ENCODE data around the gene KCNQ1. TPM values are rescaled to one million over a fixed set of nuclear protein-coding genes. Genes with fewer than 3 reads are reported as not detected.

The KCNQ1 gene
- total and polyA plus RNA-seq, 2 experiments from 2014 or later: 0.45 to 0.87 TPM

- H3K27me3 Mint-ChIP-seq (ENCODE audit: insufficient read depth, low read depth, poor library complexity): peaks cover 43% of the 10 kb centered on the region
- Histone ChIP-seq H3K4me3 (no peak overlapping the region), H3K9me2 (ENCODE audit: insufficient read depth) (no peaks in the 10 kb centered on the region), H3F3A (replicated peaks; ENCODE audit: low read depth) (peaks cover 29% of the 10 kb centered on the region; the same call in 1 of the 2 replicates), H4K20me1 (replicated peaks; ENCODE audit: insufficient read depth) (no peaks in the 10 kb centered on the region), H3K27me3 (ENCODE audit: insufficient read depth) (peaks cover 41% of the 10 kb centered on the region), H3K4me1 (ENCODE audit: insufficient read depth) (peaks cover 28% of the 10 kb centered on the region), H3K79me2 (replicated peaks; ENCODE audit: insufficient read depth) (no peaks in the 10 kb centered on the region), H3K4me2 (no peak overlapping the region), H2AFZ (no peak overlapping the region), H3K27ac (ENCODE audit: low read depth) (no peak overlapping the region), H3K36me3 (ENCODE audit: insufficient read depth) (no peaks in the 10 kb centered on the region)
- no peak overlapping the region for H3K4me3 Mint-ChIP-seq
- peaks cover 10% of the 10 kb centered on the region; the same call in 1 of the 3 replicates for H3K9me3 Mint-ChIP-seq
- no peak for TF ChIP-seq NANOG (IDR thresholded peaks at IDR 0.05; ENCODE audit: borderline replicate concordance)
- TF ChIP-seq ZNF331 (CRISPR knock-in tag; IDR thresholded peaks at IDR 0.05; ENCODE audit: low read depth): no peak
- TF ChIP-seq, protein P1, sequence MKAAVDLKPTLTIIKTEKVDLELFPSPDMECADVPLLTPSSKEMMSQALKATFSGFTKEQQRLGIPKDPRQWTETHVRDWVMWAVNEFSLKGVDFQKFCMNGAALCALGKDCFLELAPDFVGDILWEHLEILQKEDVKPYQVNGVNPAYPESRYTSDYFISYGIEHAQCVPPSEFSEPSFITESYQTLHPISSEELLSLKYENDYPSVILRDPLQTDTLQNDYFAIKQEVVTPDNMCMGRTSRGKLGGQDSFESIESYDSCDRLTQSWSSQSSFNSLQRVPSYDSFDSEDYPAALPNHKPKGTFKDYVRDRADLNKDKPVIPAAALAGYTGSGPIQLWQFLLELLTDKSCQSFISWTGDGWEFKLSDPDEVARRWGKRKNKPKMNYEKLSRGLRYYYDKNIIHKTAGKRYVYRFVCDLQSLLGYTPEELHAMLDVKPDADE (IDR thresholded peaks at IDR 0.05): no peak
- TF ChIP-seq, protein P2, sequence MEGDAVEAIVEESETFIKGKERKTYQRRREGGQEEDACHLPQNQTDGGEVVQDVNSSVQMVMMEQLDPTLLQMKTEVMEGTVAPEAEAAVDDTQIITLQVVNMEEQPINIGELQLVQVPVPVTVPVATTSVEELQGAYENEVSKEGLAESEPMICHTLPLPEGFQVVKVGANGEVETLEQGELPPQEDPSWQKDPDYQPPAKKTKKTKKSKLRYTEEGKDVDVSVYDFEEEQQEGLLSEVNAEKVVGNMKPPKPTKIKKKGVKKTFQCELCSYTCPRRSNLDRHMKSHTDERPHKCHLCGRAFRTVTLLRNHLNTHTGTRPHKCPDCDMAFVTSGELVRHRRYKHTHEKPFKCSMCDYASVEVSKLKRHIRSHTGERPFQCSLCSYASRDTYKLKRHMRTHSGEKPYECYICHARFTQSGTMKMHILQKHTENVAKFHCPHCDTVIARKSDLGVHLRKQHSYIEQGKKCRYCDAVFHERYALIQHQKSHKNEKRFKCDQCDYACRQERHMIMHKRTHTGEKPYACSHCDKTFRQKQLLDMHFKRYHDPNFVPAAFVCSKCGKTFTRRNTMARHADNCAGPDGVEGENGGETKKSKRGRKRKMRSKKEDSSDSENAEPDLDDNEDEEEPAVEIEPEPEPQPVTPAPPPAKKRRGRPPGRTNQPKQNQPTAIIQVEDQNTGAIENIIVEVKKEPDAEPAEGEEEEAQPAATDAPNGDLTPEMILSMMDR (conservative IDR thresholded peaks at IDR 0.05; ENCODE audit: low read depth in 2 of 2): peak; percentile 94 to 99
- TF ChIP-seq REST (IDR thresholded peaks at IDR 0.05; ENCODE audit: unreplicated experiment): no peak
- ATAC-seq: peak; percentile 23
- no peaks in the 10 kb centered on the region for H3K36me3 Mint-ChIP-seq (ENCODE audit: low read depth)
- DNase-seq (ENCODE audit: low spot score): peak; percentile 91
- H3K27ac Mint-ChIP-seq: no peak overlapping the region
- H3K4me1 Mint-ChIP-seq: peaks cover 14% of the 10 kb centered on the region
Measured at GRCh38 chr11:2888266-2888968, 443.6 kb downstream of the KCNQ1 start.

All from GM23338 (cell line).